ENCODE measurements around the gene HECW1.
A peak's percentile ranks its signal among the peaks of the same experiment; 100 is the strongest.

The HECW1 gene

GRCh38 chr7:43437001-43437400, 324.6 kb downstream of the HECW1 start:
- no peak for DNase-seq (ENCODE audit: low read depth)

GRCh38 chr7:43438897-43439479, 326.5 kb downstream of the HECW1 start:
- no peak for DNase-seq (ENCODE audit: low read depth)

GRCh38 chr7:43439631-43440401, 327.4 kb downstream of the HECW1 start:
- DNase-seq (ENCODE audit: low read depth), result peak; percentile 16

- DNase-seq (ENCODE audit: low read depth), result no peak
Observed at GRCh38 chr7:43441231-43442130, 329.0 kb downstream of the HECW1 start.

- DNase-seq (ENCODE audit: low read depth), result no peak
Observed at GRCh38 chr7:43443381-43443780, 330.9 kb downstream of the HECW1 start.

- no peak for DNase-seq (ENCODE audit: low read depth)
Observed at GRCh38 chr7:43444711-43445578, 332.5 kb downstream of the HECW1 start.

GRCh38 chr7:43449577-43449976, 337.1 kb downstream of the HECW1 start:
- no peak for DNase-seq (ENCODE audit: low read depth)

GRCh38 chr7:43450894-43451293, 338.4 kb downstream of the HECW1 start:
- DNase-seq (ENCODE audit: low read depth), result no peak

GRCh38 chr7:43454936-43455518, 342.6 kb downstream of the HECW1 start:
- no peak for DNase-seq (ENCODE audit: low read depth)

GRCh38 chr7:43456200-43456599, 343.8 kb downstream of the HECW1 start:
- DNase-seq (ENCODE audit: low read depth), result no peak

- no peak for DNase-seq (ENCODE audit: low read depth)
Observed at GRCh38 chr7:43458330-43459018, 346.0 kb downstream of the HECW1 start.

- DNase-seq (ENCODE audit: low read depth), result no peak
Observed at GRCh38 chr7:43459019-43459337, 346.5 kb downstream of the HECW1 start.

GRCh38 chr7:43460733-43461348, 348.4 kb downstream of the HECW1 start:
- DNase-seq (ENCODE audit: low read depth), result no peak

- DNase-seq (ENCODE audit: low read depth), result no peak
Observed at GRCh38 chr7:43461349-43462024, 349.0 kb downstream of the HECW1 start.

- DNase-seq (ENCODE audit: low read depth), result no peak
Observed at GRCh38 chr7:43462836-43463235, 350.4 kb downstream of the HECW1 start.

- DNase-seq (ENCODE audit: low read depth), result no peak
Observed at GRCh38 chr7:43463401-43463980, 351.0 kb downstream of the HECW1 start.

- DNase-seq (ENCODE audit: low read depth), result no peak
Observed at GRCh38 chr7:43465581-43466554, 353.4 kb downstream of the HECW1 start.

GRCh38 chr7:43467406-43467805, 355.0 kb downstream of the HECW1 start:
- no peak for DNase-seq (ENCODE audit: low read depth)
